ENCODE results near the gene ANHX. TPM values are rescaled to one million over a fixed set of nuclear protein-coding genes. Genes with fewer than 3 reads are reported as not detected.
"Not testable (repeated sequence)": the region's sequence is repeated elsewhere in the genome, so short reads cannot be mapped to it uniquely, and the experiment has no call there.

The ANHX gene
- not detected for total RNA-seq
- total RNA-seq (2013), result not detected

DNA sequence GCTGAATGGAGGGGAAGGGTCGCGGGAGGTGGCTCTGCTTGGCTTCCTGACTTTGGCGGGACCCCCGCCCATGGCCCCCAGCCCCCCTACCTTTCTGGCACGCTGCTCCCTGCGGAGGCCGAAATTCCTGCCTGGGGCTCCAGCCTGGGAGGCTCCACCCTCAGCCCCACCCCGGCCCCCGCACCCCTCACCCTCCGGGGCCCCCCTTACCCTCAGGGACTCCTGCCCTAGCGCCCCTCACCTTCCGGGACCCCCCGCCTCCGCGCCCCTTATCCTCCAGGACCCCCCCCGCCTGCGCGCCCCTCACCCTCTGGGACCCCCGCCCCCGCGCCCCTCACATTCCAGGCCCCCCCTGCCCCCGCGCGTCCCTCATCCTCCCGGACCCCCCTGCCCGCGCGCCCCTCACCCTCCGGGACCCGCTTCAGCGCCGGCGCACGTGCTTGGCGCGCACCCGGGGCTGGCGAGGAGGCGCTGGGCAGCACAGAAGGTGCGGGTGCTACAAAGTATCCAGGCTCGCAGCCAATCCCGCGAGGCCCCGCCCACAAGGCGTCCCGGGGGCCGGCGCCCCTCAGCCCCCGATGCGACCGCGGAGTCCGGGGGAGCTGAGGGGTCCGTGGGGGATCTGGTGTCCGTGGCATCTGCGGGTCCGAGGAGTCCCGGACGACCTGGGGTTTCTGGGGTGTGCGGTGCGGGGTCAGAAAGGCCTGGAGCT, at the start of gene ANHX:
Gene ANHX, minus strand, starts transcription at position 477 of the 712 bp plus-strand sequence. CDS start 1,521 bp downstream, outside the sequence.
- Mint-ChIP-seq H3K9me3 (peaks cover 7 to 11% of the 10 kb centered on the region in 2 donors), H3K27me3 (ENCODE audit: low read depth in 2 of 2) (no peaks in the 10 kb centered on the region), H3K27ac (no peak within 1 kb of the TSS), H3K4me3 (no peak within 1 kb of the TSS), H3K4me1 (no peaks in the 10 kb centered on the region), H3K36me3 (peaks cover 6% of the 10 kb centered on the region)
- DNase-seq (no peak), ATAC-seq (no peak)
- Histone ChIP-seq H3K4me3 (ENCODE audit: low read length) (no peak within 1 kb of the TSS), H3K36me3 (ENCODE audit: control insufficient read depth, insufficient read depth, low read length) (no peaks in the 10 kb centered on the region), H3K27ac (ENCODE audit: low read length) (no peak within 1 kb of the TSS), H3K4me1 (ENCODE audit: control insufficient read depth, insufficient read depth, low read length) (no peaks in the 10 kb centered on the region), H3K9me3 (ENCODE audit: control insufficient read depth, insufficient read depth, low read length) (peaks cover 53% of the 10 kb centered on the region), H3K27me3 (ENCODE audit: control insufficient read depth, insufficient read depth, low read length) (no peaks in the 10 kb centered on the region)
- 54% methylated on average over 56 of the region's 61 CpGs for WGBS (ENCODE audit: insufficient coverage)
- TF ChIP-seq, protein P1, sequence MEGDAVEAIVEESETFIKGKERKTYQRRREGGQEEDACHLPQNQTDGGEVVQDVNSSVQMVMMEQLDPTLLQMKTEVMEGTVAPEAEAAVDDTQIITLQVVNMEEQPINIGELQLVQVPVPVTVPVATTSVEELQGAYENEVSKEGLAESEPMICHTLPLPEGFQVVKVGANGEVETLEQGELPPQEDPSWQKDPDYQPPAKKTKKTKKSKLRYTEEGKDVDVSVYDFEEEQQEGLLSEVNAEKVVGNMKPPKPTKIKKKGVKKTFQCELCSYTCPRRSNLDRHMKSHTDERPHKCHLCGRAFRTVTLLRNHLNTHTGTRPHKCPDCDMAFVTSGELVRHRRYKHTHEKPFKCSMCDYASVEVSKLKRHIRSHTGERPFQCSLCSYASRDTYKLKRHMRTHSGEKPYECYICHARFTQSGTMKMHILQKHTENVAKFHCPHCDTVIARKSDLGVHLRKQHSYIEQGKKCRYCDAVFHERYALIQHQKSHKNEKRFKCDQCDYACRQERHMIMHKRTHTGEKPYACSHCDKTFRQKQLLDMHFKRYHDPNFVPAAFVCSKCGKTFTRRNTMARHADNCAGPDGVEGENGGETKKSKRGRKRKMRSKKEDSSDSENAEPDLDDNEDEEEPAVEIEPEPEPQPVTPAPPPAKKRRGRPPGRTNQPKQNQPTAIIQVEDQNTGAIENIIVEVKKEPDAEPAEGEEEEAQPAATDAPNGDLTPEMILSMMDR (IDR thresholded peaks at IDR 0.05), result no peak
- intact Hi-C loops (cut with micrococcal nuclease), result no loop called here

DNA sequence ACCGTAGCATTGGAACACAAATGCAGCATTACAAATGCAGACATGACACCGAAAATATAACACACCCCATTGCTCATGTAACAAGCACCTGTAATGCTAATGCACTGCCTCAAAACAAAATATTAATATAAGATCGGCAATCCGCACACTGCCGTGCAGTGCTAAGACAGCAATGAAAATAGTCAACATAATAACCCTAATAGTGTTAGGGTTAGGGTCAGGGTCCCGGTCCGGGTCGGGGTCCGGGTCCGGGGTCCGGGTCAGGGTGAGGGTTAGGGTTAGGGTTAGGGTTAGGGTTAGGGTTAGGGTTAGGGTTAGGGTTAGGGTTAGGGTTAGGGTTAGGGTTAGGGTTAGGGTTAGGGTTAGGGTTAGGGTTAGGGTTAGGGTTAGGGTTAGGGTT, 29.0 kb upstream of the ANHX start:
- not testable (repeated sequence) for H3K4me1 Mint-ChIP-seq
- WGBS (ENCODE audit: insufficient coverage), result 92% methylated on average over 5 of the region's 11 CpGs

DNA sequence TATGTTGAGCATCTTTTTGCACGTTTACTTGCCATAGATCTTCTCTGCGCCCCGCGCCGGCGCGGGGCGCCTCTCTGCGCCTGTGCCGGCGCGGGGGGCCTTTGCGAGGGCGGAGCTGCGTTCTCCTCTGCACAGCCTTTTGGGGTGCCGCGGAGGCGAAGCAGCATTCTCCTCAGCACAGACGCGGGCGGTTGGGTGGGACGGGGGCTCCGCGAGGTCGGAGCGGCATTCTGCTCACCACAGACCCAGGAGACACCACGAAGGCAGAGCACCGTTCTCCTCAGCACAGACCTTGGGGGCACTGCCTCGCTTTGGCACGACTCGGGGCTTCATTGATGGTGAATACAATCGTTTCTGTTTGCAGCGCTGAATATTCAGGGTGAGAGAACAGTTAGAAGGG, 28.5 kb upstream of the ANHX start:
- ATAC-seq, result no peak
- intact Hi-C loops (cut with micrococcal nuclease), result no loop called here
- H3K4me3 Mint-ChIP-seq, result no peak overlapping the region
- H3K36me3 Mint-ChIP-seq, result no peaks in the 10 kb centered on the region
- H3K36me3 ChIP-seq (ENCODE audit: control insufficient read depth, insufficient read depth, low read length), result no peaks in the 10 kb centered on the region
- H3K27ac Mint-ChIP-seq, result no peak overlapping the region
- H3K9me3 ChIP-seq (ENCODE audit: control insufficient read depth, insufficient read depth, low read length), result no peaks in the 10 kb centered on the region
- DNase-seq, result no peak
- no peak overlapping the region for H3K27ac ChIP-seq (ENCODE audit: low read length)
- no peaks in the 10 kb centered on the region for H3K27me3 ChIP-seq (ENCODE audit: control insufficient read depth, insufficient read depth, low read length)
- H3K4me1 ChIP-seq (ENCODE audit: control insufficient read depth, insufficient read depth, low read length), result no peaks in the 10 kb centered on the region
- H3K9me3 Mint-ChIP-seq, result peaks cover 0 to 2% of the 10 kb centered on the region in 2 donors
- TF ChIP-seq, protein P1 (IDR thresholded peaks at IDR 0.05), result no peak
- H3K4me3 ChIP-seq (ENCODE audit: low read length), result no peak overlapping the region
- WGBS (ENCODE audit: insufficient coverage), result 82% methylated on average over 33 of the region's 33 CpGs
- H3K4me1 Mint-ChIP-seq, result no peaks in the 10 kb centered on the region
- H3K27me3 Mint-ChIP-seq (ENCODE audit: low read depth in 2 of 2), result no peaks in the 10 kb centered on the region

More for the DNA sequence above, 29.0 kb upstream of the ANHX start:
- H3K4me3 Mint-ChIP-seq; H3K9me3 ChIP-seq (ENCODE audit: control insufficient read depth, insufficient read depth, low read length); H3K36me3 Mint-ChIP-seq; intact Hi-C loops (cut with micrococcal nuclease); H3K4me1 ChIP-seq (ENCODE audit: control insufficient read depth, insufficient read depth, low read length); H3K36me3 ChIP-seq (ENCODE audit: control insufficient read depth, insufficient read depth, low read length); H3K27me3 ChIP-seq (ENCODE audit: control insufficient read depth, insufficient read depth, low read length); H3K27ac Mint-ChIP-seq; H3K4me3 ChIP-seq (ENCODE audit: low read length); ATAC-seq; H3K27me3 Mint-ChIP-seq (ENCODE audit: low read depth in 2 of 2); DNase-seq; H3K27ac ChIP-seq (ENCODE audit: low read length); H3K9me3 Mint-ChIP-seq: not testable (repeated sequence)

DNA sequence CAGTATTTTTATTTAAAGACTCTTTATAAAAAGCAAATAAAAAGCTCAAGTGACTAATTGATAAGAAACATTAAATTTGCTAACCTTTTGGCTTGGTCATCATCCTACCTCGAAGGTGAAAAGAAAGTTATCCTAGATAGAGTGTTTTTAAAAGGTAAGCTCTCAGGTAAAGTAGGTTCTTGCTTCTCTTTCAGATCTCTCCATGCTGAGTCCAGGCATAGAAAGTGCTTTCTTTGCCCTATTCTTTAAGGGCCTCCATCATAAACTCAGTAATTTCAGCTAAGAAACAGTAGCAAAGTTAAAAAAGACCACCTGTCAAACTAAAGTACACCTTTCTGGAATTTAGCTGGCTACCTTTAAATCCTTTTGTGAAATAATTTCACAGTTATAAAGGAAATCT, 20.6 kb upstream of the ANHX start:
- peaks cover 7% of the 10 kb centered on the region for H3K36me3 Mint-ChIP-seq

DNA sequence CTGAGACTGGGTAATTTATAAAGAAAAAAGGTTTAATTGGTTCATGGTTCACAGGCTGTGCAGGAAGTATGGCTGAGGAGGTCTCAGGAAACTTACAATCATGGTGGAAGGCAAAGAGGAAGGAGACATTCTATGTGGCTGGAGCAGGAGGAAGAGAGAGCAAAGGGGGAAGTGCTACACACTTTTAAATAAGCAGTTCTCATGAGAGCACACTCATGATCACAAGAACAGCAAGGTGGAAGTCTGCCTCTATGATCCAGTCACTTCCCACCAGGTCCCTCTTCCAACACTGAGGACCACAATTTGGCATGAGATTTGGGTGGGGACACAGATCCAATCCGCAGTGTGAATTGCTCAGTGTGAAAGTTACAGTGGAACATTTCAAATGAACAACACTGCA, 20.2 kb upstream of the ANHX start:
- H3K27ac Mint-ChIP-seq; H3K27me3 Mint-ChIP-seq (ENCODE audit: low read depth in 2 of 2); H3K9me3 ChIP-seq (ENCODE audit: control insufficient read depth, insufficient read depth, low read length); H3K36me3 Mint-ChIP-seq; ATAC-seq; H3K4me3 Mint-ChIP-seq; H3K36me3 ChIP-seq (ENCODE audit: control insufficient read depth, insufficient read depth, low read length); H3K4me1 ChIP-seq (ENCODE audit: control insufficient read depth, insufficient read depth, low read length); DNase-seq; H3K4me1 Mint-ChIP-seq; H3K27me3 ChIP-seq (ENCODE audit: control insufficient read depth, insufficient read depth, low read length); intact Hi-C loops (cut with micrococcal nuclease); H3K27ac ChIP-seq (ENCODE audit: low read length); H3K4me3 ChIP-seq (ENCODE audit: low read length): not testable (repeated sequence)
- peaks cover 10 to 11% of the 10 kb centered on the region in 2 donors for H3K9me3 Mint-ChIP-seq
- 53% methylated on average over 1 of the region's 1 CpG for WGBS (ENCODE audit: insufficient coverage)

More for the DNA sequence above, 20.6 kb upstream of the ANHX start:
- no peak for ATAC-seq
- Histone ChIP-seq H3K27me3 (ENCODE audit: control insufficient read depth, insufficient read depth, low read length) (peaks cover 2% of the 10 kb centered on the region), H3K27ac (ENCODE audit: low read length) (no peak overlapping the region), H3K9me3 (ENCODE audit: control insufficient read depth, insufficient read depth, low read length) (peaks cover 7% of the 10 kb centered on the region), H3K4me3 (ENCODE audit: low read length) (no peak overlapping the region), H3K36me3 (ENCODE audit: control insufficient read depth, insufficient read depth, low read length) (no peaks in the 10 kb centered on the region), H3K4me1 (ENCODE audit: control insufficient read depth, insufficient read depth, low read length) (no peaks in the 10 kb centered on the region)
- intact Hi-C loops (cut with micrococcal nuclease), result no loop called here
- TF ChIP-seq, protein P1 (IDR thresholded peaks at IDR 0.05), result no peak
- H3K9me3 Mint-ChIP-seq, result peaks cover 10 to 11% of the 10 kb centered on the region in 2 donors
- no peak for DNase-seq
- H3K27ac Mint-ChIP-seq, result no peak overlapping the region
- no peak overlapping the region for H3K4me3 Mint-ChIP-seq
- no peaks in the 10 kb centered on the region for H3K4me1 Mint-ChIP-seq
- 80% methylated on average over 1 of the region's 1 CpG for WGBS (ENCODE audit: insufficient coverage)
- H3K27me3 Mint-ChIP-seq (ENCODE audit: low read depth in 2 of 2), result no peaks in the 10 kb centered on the region
